Testis (tissue), 2 donors: Measurements from ENCODE around the gene CBX2.

ENCODE experiments used
- POLR2A ChIP-seq: fragments of 450-650 bp; IDR thresholded peaks from one replicate; pipeline ENCODE4 v1.6.1; 2017; ENCODE audit warnings: antibody characterized with exemption, mild to moderate bottlenecking, moderate library complexity
- TF ChIP-seq, protein P1 (sequence below), 3 experiments: fragments of 450-650 bp in 2 of 3; fragments of 200-600 bp in 1 of 3; sonication (generic) in 1 of 3; IDR thresholded peaks; one replicate each; pipeline ENCODE4 v1.5.1; 2016 to 2019; ENCODE audit warnings: antibody characterized with exemption in 3 of 3, mild to moderate bottlenecking in 2 of 3, moderate library complexity in 1 of 3

- TF ChIP-seq, protein P1, sequence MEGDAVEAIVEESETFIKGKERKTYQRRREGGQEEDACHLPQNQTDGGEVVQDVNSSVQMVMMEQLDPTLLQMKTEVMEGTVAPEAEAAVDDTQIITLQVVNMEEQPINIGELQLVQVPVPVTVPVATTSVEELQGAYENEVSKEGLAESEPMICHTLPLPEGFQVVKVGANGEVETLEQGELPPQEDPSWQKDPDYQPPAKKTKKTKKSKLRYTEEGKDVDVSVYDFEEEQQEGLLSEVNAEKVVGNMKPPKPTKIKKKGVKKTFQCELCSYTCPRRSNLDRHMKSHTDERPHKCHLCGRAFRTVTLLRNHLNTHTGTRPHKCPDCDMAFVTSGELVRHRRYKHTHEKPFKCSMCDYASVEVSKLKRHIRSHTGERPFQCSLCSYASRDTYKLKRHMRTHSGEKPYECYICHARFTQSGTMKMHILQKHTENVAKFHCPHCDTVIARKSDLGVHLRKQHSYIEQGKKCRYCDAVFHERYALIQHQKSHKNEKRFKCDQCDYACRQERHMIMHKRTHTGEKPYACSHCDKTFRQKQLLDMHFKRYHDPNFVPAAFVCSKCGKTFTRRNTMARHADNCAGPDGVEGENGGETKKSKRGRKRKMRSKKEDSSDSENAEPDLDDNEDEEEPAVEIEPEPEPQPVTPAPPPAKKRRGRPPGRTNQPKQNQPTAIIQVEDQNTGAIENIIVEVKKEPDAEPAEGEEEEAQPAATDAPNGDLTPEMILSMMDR (IDR thresholded peaks at IDR 0.05): no peak
- no peak for TF ChIP-seq POLR2A
Observed at GRCh38 chr17:79814127-79814973, 36.4 kb downstream of the CBX2 start.
